ENCODE data around the gene CCDC194. TPM values are rescaled to one million over a fixed set of nuclear protein-coding genes. Genes with fewer than 3 reads are reported as not detected.

Gene CCDC194
- total and polyA plus RNA-seq, 2 of the 8 experiments (the other 6 are each of a cell fraction or from before 2014, with no cell fraction given) = 0.33 TPM; not detected in 1

DNA sequence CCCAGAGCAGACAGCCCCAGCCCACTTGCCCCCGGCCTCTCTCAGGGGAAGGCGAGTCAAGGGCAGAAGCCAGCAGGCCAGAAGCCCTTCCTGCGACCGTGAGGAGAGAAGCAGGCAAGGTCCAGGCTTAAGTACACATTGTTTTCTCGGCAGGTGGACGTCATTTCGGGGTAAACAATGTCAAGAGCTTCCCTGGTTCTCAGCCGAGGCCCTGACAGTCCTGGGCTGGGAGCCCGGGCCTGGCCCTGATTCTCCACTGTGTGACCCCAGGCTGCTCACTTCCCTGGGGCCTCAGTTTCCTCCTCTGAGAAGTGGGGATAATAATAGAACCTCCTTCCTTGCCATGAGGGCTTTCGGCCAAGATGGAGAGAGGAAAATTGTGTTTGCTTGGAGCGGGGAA is 36.3 kb downstream of the CCDC194 start:
- Histone ChIP-seq H3K79me1 (ENCODE audit: low read depth, low read length) (no peaks in the 10 kb centered on the region), H3K9me3 (ENCODE audit: insufficient read depth in 2 of 2, low read depth in 1 of 2, low read length in 1 of 2) (no peaks in the 10 kb centered on the region), H3K14ac (ENCODE audit: insufficient read length) (no peak overlapping the region), H2BK120ac (replicated peaks; ENCODE audit: low read depth, low read length) (no peak overlapping the region), H3K4me2 (ENCODE audit: insufficient read depth in 1 of 2, low read depth in 2 of 2, low read length in 2 of 2) (no peak overlapping the region), H3K27me3 (replicated peaks in 1 of 4; ENCODE audit: control insufficient read depth in 3 of 4, extremely low read depth in 1 of 4, insufficient read depth in 3 of 4, low read length in 3 of 4) (no peaks in the 10 kb centered on the region), H3K9ac (replicated peaks in 1 of 4; ENCODE audit: extremely low read depth in 1 of 4, low read depth in 3 of 4, low read length in 3 of 4) (no peak overlapping the region), H3K79me2 (ENCODE audit: control insufficient read depth in 1 of 2, insufficient read depth in 2 of 2, low read length in 2 of 2) (no peaks in the 10 kb centered on the region), H3K56ac (replicated peaks; ENCODE audit: insufficient read length, low read depth, low read length) (no peak overlapping the region), H2BK20ac (ENCODE audit: low read length) (no peak overlapping the region), H2AK5ac (ENCODE audit: low read depth, low read length) (no peak overlapping the region), H3K18ac (ENCODE audit: extremely low read depth, low read length) (no peak overlapping the region), H4K20me1 (replicated peaks in 1 of 2; ENCODE audit: control insufficient read depth in 1 of 2, insufficient read depth in 2 of 2, low read length in 2 of 2) (no peaks in the 10 kb centered on the region), H3K27ac (ENCODE audit: low read depth, low read length) (no peak overlapping the region), H3K4ac (replicated peaks; ENCODE audit: insufficient read length, low read depth, low read length) (no peak overlapping the region), H2BK12ac (ENCODE audit: low read depth, low read length) (no peak overlapping the region), H2BK15ac (ENCODE audit: low read length) (no peak overlapping the region), H3K4me1 (replicated peaks in 1 of 4; ENCODE audit: control insufficient read depth in 3 of 4, insufficient read depth in 4 of 4, low read length in 3 of 4) (no peaks in the 10 kb centered on the region), H4K8ac (ENCODE audit: extremely low read depth, insufficient read depth, low read length) (no peak overlapping the region), H4K91ac (replicated peaks; ENCODE audit: insufficient read length, low read length) (no peak overlapping the region), H4K5ac (ENCODE audit: insufficient read length, low read depth, low read length) (no peak overlapping the region), H2AFZ (ENCODE audit: low read length) (no peak overlapping the region), H3K36me3 (ENCODE audit: control insufficient read depth in 2 of 4, insufficient read depth in 4 of 4, low read length in 3 of 4) (no peaks in the 10 kb centered on the region), H3K23ac (ENCODE audit: insufficient read length) (no peak overlapping the region), H3K23me2 (ENCODE audit: low read depth, low read length) (peaks cover 1% of the 10 kb centered on the region; the same call in 1 of the 2 replicates), H2BK5ac (ENCODE audit: low read depth, low read length) (no peak overlapping the region), H3K4me3 (ENCODE audit: extremely low read depth in 1 of 4, insufficient read depth in 2 of 4, low read depth in 3 of 4, low read length in 4 of 4) (no peak overlapping the region)
- FAIRE-seq (no peak), DNase-seq (ENCODE audit: low read depth in 1 of 2, low spot score in 2 of 2) (no peak)
- WGBS, 2 experiments (ENCODE audit: extremely low coverage in 1 of 2, insufficient coverage in 1 of 2, insufficient read length in 1 of 2, insufficient replicate concordance in 2 of 2, low coverage in 1 of 2, low lambda C conversion rate in 2 of 2, missing lambda C conversion rate in 1 of 2) = 89% methylated on average over 11 of the region's 11 CpGs; no CpG with 5 or more reads in 1 of the 2 experiments
- POLR2A ChIA-PET (ENCODE audit: partially characterized antibody) = interaction anchor here (1.0 to 1.5 kb wide), 3 partner anchors 12 to 62 kb away, joined by 3 read pairs; partner anchors contain the start of gene MVB12A
- CTCF ChIA-PET (ENCODE audit: partially characterized antibody) = interaction anchor here (0.7 to 5.9 kb wide), 7 partner anchors 8 to 34 kb away, joined by 3 to 30 read pairs (median 3); no protein-coding TSS in a partner anchor
- TF ChIP-seq RXRA (IDR thresholded peaks at IDR 0.05; ENCODE audit: insufficient read depth, low read depth, low read length) (no peak), KDM4A (IDR thresholded peaks at IDR 0.05; ENCODE audit: low read depth, low read length, severe bottlenecking) (no peak), TAF1 (IDR thresholded peaks at IDR 0.05; ENCODE audit: low read depth, low read length) (no peak), BCL11A (IDR thresholded peaks at IDR 0.05; ENCODE audit: low read depth in 2 of 2, low read length in 2 of 2) (no peak), RFX5 (IDR thresholded peaks at IDR 0.05; ENCODE audit: borderline replicate concordance, low read depth, low read length) (no peak), CHD2 (IDR thresholded peaks at IDR 0.05; ENCODE audit: low read length) (no peak), POU5F1 (IDR thresholded peaks at IDR 0.05; ENCODE audit: low read depth, low read length) (no peak), NRF1 (IDR thresholded peaks at IDR 0.05; ENCODE audit: low read depth, low read length) (no peak)
- TF ChIP-seq, protein P1, sequence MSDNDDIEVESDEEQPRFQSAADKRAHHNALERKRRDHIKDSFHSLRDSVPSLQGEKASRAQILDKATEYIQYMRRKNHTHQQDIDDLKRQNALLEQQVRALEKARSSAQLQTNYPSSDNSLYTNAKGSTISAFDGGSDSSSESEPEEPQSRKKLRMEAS (IDR thresholded peaks at IDR 0.05) = no peak
- TF ChIP-seq, protein P2, sequence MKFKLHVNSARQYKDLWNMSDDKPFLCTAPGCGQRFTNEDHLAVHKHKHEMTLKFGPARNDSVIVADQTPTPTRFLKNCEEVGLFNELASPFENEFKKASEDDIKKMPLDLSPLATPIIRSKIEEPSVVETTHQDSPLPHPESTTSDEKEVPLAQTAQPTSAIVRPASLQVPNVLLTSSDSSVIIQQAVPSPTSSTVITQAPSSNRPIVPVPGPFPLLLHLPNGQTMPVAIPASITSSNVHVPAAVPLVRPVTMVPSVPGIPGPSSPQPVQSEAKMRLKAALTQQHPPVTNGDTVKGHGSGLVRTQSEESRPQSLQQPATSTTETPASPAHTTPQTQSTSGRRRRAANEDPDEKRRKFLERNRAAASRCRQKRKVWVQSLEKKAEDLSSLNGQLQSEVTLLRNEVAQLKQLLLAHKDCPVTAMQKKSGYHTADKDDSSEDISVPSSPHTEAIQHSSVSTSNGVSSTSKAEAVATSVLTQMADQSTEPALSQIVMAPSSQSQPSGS (IDR thresholded peaks at IDR 0.05; ENCODE audit: low read length) = no peak
- TF ChIP-seq, protein P3, sequence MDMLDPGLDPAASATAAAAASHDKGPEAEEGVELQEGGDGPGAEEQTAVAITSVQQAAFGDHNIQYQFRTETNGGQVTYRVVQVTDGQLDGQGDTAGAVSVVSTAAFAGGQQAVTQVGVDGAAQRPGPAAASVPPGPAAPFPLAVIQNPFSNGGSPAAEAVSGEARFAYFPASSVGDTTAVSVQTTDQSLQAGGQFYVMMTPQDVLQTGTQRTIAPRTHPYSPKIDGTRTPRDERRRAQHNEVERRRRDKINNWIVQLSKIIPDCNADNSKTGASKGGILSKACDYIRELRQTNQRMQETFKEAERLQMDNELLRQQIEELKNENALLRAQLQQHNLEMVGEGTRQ (IDR thresholded peaks at IDR 0.05; ENCODE audit: low read length) = no peak
